ENCODE measurements around the gene ELK1.

- TF ChIP-seq CTCF (IDR thresholded peaks at IDR 0.05 in 4 of 5, conservative IDR thresholded peaks at IDR 0.05 in 1 of 5), result no peak
- no peak for TF ChIP-seq POLR2A (IDR thresholded peaks at IDR 0.05)
Measured at GRCh38 chrX:47620303-47620685, 30.1 kb downstream of the ELK1 start.

All from gastrocnemius medialis (tissue), 4 donors.